Measurements from ENCODE around the gene TEX26. TPM values are rescaled to one million over a fixed set of nuclear protein-coding genes. Genes with fewer than 3 reads are reported as not detected.

TEX26 gene
- total RNA-seq, 1 donor from 2014 or later, result not detected

DNA sequence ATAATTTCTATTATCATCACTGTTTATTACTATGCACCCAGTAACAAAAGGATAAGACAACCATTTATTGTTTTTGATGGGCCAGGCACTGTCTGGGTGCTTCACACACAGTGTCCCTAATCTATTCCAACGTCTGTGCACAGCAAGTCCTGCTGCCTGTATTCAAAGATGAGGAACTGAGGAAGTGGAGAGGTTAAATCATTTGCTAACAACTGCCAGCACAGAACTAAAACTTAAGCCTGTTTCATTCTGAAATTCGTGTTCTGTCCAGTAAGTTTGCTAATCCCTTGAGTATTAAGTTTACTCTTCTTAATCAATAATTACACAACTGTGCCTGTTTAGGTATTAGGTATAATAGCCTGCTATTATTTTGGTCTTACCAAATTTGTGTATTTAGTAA, 41.9 kb downstream of the TEX26 start:
- intact Hi-C loops (cut with micrococcal nuclease), result no loop called here

GRCh38 chr13:30976025-30976424, 43.6 kb downstream of the TEX26 start:
- intact Hi-C loops (cut with micrococcal nuclease), result no loop called here

DNA sequence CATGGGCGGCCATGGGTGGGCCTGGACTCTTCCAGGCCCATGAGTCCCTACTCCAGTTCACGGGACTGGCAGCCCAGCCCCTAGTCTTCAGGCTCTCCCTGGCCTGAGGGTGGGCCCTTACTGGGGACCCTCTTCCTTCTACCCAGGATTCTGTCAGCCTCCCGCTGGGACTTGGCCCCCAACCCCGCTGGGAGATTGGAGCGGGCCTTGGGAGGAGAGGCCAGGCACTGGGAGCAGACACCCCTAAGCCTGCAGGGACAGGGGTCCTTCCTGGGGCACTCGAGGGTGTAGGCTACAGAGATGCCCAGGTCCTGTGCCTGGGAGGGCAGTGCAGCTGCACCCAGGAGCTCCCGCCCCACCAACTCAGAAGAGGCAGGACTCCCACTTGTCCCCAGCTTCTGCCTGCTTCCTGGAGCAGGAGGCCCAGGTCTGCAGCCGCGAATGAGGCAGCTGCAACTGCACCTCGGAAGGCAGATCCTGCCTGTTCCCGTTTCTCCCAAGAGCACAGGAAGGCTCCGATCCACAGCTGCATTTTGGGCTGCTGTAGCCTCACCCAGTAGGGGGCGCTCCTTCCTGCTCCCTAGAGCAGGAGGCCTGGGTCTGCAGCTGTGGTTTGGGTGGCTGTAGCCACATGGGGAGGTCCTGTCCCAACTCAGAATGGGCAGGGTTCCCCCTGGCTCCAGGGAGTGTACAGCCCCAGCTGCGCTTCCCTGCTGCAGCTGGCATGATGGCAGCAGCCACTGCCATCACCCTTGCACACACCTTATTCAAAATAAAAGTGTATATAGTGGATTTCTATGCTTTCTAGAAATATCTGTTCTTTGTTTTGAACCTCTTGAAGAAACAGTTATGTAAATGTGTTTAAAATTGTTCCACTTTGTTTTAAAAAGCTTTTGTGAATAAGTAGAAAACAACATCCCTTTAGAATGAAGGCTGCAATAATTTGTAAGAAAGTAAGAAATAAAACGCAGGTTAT, 46.8 kb downstream of the TEX26 start:
- intact Hi-C loops (cut with micrococcal nuclease), result loop anchor here (1.0 kb wide), 1 partner anchor 65 kb away; no protein-coding TSS in a partner anchor

DNA sequence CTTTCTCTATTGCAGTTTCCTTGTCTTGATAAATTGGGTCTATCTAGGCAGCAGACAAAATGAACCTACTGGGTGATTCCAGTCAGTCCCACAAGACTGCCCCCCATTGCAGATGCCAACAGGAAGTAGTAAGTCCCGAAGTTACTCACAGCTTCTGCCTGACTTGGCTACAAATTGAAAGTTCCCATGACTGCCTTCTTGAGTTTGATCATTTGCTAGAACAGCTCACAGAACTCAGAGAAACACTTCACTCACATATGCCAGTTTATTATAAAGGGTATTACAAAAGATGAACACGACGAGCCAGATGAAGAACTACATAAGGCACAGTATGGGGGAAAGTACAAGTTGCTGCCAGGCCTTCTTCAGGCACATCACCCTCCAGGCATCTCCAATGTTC, 50.0 kb downstream of the TEX26 start:
- intact Hi-C loops (cut with micrococcal nuclease), result loop anchor here (5.0 kb wide), 1 partner anchor 440 kb away; no protein-coding TSS in a partner anchor

- intact Hi-C loops (cut with micrococcal nuclease), result loop anchor here (5.0 kb wide), 1 partner anchor 439 kb away; no protein-coding TSS in a partner anchor
Measured at GRCh38 chr13:30982906-30983305, 50.5 kb downstream of the TEX26 start.

DNA sequence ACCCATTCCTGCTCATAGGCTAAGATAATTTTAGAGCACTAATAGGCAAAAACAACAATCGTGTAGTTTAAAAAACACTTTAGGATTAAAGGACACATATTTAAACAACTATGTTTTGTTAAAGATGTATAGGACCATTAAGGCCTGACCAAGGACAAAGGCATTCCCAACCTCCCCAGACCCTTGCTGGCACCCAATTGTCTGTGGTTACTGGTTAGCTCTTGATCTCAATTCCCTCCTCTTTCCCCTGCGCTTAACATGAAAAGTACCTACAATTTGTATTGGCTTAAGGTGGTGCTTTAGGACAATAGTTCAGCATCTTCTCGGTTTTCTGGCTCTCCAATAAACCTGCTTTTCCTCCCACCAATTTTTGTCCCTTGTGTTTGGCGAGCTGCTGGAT, 51.0 kb downstream of the TEX26 start:
- intact Hi-C loops (cut with micrococcal nuclease), result loop anchor here (5.0 kb wide), 1 partner anchor 439 kb away; no protein-coding TSS in a partner anchor

GRCh38 chr13:30984620-30985019, 52.2 kb downstream of the TEX26 start:
- intact Hi-C loops (cut with micrococcal nuclease), result loop anchor here (5.0 kb wide), 1 partner anchor 438 kb away; no protein-coding TSS in a partner anchor

GRCh38 chr13:30985637-30986205, 53.3 kb downstream of the TEX26 start:
- intact Hi-C loops (cut with micrococcal nuclease), result no loop called here

DNA sequence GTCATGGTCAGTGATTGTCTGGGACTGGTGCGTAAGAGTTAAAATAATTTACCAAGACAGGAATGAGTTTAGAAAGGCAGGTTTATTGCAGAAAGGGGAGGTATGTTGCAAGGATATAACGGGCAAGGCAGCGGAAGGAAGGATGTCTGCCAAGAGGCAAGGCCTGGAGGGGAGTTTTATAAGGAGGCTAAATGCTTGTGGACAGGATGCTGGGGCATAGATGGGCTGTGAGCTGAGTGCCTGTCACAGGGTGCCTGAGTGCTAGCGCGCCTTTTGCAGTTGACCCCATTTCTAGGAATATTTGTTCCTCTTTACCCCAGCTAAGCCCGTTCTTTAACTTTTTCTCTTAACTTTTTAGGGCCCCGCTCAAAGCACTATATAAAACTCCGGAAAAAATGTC, 58.7 kb downstream of the TEX26 start:
- intact Hi-C loops (cut with micrococcal nuclease), result no loop called here

- intact Hi-C loops (cut with micrococcal nuclease), result no loop called here
Measured at GRCh38 chr13:30991922-30992321, 59.5 kb downstream of the TEX26 start.

- intact Hi-C loops (cut with micrococcal nuclease), result no loop called here
Measured at GRCh38 chr13:30995331-30995730, 62.9 kb downstream of the TEX26 start.

DNA sequence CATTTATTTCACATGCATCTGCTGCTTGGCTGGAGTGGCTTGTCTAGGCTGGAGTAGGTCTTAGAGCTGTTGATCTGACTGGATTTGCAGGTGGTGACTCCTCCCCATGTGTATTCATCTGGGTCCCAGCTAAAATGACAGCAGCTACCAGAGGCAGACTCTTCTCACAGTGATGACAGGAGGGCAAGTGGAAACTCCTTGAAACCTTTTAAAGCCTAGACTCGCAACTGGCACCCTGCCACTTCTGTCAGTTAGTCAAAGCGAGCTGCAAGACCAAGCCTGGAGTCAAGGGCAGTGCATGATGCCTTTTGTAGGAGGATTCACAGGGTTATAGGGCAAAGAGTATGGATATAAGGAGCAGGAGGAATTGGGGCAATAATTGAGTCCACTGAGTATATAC, 65.2 kb downstream of the TEX26 start:
- intact Hi-C loops (cut with micrococcal nuclease), result no loop called here

DNA sequence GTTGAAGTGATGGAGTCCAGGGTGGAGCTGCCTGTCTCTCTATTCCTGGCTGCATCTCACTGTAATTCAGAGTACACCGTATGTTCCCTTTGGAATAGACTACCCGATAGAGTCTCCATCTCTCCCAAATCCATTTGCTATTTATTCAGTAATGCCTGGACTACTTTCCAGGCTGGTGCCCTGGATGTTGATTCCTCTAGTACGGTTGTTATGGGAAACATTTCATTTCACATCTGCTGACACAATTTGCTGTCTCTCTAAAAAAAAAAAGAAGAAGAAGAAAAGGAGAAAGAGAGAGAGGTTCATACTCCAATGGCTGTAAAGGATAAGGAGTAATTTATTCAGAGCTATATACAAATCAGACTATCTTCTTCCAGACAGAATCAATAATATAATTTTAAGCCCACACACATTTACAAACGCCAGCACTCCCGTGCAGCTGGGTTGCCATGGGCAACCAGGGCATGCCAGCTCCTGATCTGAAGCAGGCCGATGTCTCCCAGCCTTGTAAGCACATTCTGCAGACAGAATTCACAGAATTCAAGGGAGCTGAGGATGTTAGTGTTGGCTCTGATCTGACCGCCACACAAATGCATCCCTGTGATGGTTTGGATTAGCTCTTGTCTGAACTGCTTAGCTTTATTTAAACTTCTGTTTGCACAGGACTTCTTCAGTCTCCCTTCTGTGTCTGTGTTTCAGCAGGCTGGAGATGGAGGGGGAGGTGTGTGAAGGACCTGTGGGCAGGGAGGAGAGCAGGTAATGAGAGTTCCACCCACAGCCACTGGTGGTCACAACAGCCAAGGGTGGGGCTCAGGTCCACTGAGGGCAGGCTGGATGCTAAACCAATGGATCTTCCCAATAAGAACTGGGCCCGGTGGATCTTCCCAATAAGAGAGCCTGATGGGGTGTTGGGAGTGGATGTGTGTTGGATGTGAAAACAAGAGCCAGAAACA, 66.0 kb downstream of the TEX26 start:
- intact Hi-C loops (cut with micrococcal nuclease), result no loop called here

DNA sequence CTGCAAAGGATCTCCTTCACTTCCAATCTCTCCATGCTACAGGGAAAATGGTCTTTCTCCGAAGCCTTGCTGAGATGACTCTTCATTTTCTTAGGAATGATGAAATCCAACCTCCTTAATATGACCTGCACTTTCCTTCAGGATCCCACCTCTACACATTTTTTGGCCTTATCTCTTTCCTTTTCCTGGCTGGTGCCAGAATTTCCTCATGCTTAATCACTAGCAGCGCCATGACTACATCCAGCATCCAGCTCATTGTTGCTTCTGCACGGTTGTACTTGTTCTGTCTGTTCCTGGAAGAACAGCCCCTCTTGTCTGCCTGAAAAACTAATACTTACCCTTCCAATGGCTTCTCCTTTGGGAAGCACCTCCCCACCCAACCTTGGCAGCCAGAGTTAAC, 68.4 kb downstream of the TEX26 start:
- intact Hi-C loops (cut with micrococcal nuclease), result no loop called here

DNA sequence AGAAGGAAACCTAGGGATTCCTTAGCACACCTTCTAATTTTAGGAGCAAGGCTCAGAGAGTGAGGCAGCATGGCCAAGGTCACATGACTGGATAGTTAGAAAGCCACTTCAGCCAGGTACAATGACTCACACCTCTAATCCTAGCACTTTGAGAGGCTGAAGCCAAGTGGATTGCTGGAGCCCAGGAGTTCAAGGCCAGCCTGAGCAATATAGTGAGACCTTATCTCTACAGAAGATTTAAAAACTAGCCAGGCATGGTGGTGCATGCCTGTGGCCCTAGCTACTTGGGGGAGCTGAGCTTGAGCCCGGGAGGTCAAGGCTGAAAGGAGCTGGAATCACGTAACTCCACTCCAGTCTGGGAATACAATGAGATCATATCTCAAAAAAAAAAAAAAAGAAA, 69.2 kb downstream of the TEX26 start:
- intact Hi-C loops (cut with micrococcal nuclease), result no loop called here

GRCh38 chr13:31005066-31005465, 72.6 kb downstream of the TEX26 start:
- intact Hi-C loops (cut with micrococcal nuclease), result no loop called here

- intact Hi-C loops (cut with micrococcal nuclease), result no loop called here
Measured at GRCh38 chr13:31007417-31007816, 75.0 kb downstream of the TEX26 start.

DNA sequence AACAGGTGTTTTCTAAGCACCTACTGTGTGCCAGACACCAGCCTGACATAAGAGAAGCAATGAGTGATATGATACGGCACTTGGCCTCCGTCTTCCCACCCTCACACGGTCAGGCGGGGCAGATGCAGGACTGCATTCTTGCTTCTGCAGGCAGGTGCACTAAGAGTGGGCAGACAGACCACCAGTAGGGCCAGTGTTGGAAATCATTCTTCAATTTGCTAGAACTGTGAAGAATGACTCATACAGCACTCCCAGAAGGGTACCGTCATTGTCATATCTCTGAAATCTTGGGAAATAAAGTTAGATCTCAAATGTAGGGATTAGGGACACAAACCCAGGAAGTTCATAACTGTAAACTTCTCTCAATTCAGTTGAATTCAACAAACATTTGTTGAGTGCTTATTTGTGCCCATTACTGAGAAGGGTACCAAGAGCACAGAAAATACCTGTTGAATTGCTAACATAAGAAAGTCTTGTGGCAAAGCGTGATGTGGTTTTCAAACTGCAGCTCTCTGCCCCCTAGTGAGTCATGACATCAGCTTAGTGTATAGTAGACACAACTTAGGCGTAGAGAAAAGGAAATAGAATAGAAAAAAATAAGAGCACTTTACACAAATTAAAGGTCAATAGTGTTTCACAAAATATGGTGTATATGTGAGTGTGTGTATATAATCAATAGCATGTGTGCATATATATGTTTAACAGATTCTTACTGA, 76.1 kb downstream of the TEX26 start:
- intact Hi-C loops (cut with micrococcal nuclease), result no loop called here

DNA sequence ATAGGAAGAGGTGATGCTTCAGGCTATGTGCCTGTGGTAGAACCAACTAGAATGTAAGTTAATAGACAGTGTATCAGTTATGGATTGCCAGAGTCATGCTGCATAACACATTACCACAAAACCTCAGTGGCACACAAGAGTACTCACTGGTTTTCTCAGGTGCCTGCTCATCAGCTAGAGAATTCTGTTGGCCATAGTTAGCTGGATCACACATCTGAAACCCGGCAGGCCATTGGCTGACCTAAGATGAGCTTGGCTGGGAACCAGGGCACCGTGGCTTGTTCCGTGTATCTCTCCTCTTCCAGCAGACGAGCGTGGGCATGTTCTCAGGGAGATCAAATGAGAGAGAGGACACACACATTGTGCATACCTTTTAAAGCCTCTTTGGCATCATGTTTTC, 76.7 kb downstream of the TEX26 start:
- intact Hi-C loops (cut with micrococcal nuclease), result no loop called here

- intact Hi-C loops (cut with micrococcal nuclease), result no loop called here
Measured at GRCh38 chr13:31010296-31010695, 77.8 kb downstream of the TEX26 start.

Data from T-helper 2 cell treated with Interferon-gamma antibody and Interleukin-4, amounts not matched to agents 100 ng/mL and 5 ng/mL, for 36 hours (primary cell).